Measurements from ENCODE around the gene TANK.

DNA sequence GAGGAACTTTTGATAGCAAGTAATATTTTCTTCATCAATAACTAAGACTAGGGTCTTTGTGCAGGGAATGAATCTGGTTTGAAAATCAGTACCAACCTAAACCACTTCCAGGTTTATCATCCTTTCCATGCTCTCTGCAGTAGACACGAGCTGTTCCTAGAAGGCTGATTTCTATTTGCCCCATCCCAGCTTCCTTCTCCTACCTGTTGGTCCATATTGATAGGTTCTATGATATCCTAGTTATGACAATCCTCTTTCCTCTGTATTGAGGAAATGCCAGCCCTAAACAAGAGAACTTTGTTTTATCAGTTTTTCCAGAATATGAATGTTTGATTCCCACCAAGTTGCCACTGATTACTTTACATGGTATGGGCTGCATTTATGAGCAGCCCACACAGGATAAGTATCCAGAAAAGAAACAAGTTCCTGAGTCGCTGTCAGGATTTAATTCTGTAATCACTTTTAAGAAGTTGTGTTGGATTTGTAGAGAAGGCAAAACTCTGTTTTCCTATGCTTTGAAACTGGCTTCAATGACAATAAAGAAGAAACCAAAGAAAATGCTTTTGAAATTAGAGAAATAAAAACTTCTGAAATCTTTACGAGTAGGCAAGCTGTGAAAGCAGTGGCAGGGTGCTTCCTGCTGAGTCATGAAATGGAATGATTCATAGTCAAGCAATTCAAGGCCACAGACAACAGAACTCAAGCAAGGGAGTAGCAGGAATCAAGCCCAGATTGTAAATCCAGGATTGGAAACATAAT, 37.3 kb upstream of the TANK start:
- TF ChIP-seq, protein P1, sequence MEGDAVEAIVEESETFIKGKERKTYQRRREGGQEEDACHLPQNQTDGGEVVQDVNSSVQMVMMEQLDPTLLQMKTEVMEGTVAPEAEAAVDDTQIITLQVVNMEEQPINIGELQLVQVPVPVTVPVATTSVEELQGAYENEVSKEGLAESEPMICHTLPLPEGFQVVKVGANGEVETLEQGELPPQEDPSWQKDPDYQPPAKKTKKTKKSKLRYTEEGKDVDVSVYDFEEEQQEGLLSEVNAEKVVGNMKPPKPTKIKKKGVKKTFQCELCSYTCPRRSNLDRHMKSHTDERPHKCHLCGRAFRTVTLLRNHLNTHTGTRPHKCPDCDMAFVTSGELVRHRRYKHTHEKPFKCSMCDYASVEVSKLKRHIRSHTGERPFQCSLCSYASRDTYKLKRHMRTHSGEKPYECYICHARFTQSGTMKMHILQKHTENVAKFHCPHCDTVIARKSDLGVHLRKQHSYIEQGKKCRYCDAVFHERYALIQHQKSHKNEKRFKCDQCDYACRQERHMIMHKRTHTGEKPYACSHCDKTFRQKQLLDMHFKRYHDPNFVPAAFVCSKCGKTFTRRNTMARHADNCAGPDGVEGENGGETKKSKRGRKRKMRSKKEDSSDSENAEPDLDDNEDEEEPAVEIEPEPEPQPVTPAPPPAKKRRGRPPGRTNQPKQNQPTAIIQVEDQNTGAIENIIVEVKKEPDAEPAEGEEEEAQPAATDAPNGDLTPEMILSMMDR (IDR thresholded peaks at IDR 0.05; ENCODE audit: extremely low read depth in 1 of 2, insufficient read depth in 1 of 2, low read depth in 1 of 2, low read length in 2 of 2), result no peak
- no peak for TF ChIP-seq POLR2A (IDR thresholded peaks at IDR 0.05; ENCODE audit: low read depth, low read length)
- TF ChIP-seq POLR2AphosphoS5 (IDR thresholded peaks at IDR 0.05; ENCODE audit: insufficient read depth, low read depth, low read length), result peak; percentile 79
